Measurements from ENCODE around the gene ZNF324B.
"Not testable (repeated sequence)": the region's sequence is repeated elsewhere in the genome, so short reads cannot be mapped to it uniquely, and the experiment has no call there.

ZNF324B gene

DNA sequence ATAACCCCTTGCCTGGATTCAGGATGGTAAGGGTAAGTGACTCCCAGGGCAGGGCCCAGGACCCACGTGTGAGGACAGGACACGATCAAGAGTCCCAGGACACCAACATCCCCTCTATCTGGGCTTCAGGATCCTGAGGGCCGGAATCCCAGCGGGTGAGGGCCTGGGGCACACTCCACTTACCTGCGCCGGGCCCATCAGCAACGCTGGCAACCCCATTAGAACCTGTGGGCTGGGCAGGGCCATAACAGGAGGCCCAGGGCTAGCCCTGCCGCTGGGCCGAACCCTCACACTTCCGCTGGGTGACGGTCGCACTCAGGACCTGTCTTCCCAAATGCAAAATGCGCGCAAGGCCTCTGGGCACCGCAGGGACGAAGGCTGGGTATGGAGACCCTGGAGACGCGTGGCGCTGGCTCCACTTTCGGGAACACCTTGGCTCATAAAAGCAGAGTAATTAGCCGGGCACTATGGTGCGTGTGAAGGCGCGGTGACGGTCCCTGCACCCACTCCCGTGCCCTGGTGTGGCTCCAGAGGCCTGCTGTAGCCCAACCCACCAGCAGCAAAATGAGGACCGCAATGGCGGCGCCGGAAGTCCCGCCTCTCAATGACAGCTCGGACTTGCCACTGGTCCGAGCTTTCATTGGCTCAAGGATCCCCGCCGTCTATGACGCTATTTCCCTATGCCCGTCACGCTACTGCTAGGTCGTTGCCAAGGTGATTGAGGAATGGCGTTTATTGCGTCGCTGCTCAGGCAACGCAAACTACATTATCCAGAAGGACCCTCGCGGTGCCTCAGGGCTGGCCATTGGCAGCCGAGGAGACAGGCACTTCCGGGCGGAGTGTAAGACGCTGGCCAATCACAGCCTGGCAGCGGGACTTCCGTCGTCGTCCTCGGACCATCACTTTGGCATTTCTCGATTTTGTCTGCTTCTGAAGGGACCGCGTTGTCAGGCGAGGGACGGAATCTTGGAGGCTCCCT lies 11.6 kb upstream of the ZNF324B start, which contains the start of gene ZNF132:
ZNF132 (minus strand) TSS at position 578 of the 979 bp plus-strand sequence; CDS start at position 246, 332 bp downstream.
- Mint-ChIP-seq H3K27me3 (no peaks in the 10 kb centered on the region), H3K36me3 (peaks cover 37% of the 10 kb centered on the region), H3K4me1 (ENCODE audit: low read depth) (peaks cover 29% of the 10 kb centered on the region), H3K4me3 (peak within 1 kb of the TSS; percentile 96), H3K9me3 (ENCODE audit: low read depth) (peaks cover 25% of the 10 kb centered on the region), H3K27ac (peak within 1 kb of the TSS; percentile 95)

DNA sequence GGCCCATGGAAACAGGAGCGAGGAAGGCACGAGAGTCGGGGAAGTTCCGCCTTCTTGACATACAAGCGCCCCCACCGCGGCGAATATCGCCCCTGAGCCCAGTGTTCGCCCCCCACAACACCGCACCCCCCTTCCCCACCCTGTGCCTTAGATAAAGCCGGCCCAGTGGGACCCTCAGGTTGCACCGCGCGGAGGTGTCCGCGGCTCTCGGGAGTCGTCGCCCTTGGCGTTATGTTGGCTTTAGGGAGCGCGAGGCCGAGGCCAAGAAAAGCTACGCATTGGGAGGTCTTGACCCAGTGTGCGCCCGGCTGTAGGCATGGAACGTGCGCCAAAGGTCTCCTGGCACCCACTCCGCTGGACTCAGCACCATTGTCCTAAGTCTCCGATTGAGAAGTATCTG lies 10.9 kb upstream of the ZNF324B start:
- Mint-ChIP-seq H3K36me3 (peaks cover 30% of the 10 kb centered on the region), H3K27ac (peak overlapping the region; percentile 95), H3K4me3 (peak overlapping the region; percentile 96), H3K4me1 (ENCODE audit: low read depth) (peaks cover 29% of the 10 kb centered on the region), H3K27me3 (no peaks in the 10 kb centered on the region), H3K9me3 (ENCODE audit: low read depth) (peaks cover 24% of the 10 kb centered on the region)

DNA sequence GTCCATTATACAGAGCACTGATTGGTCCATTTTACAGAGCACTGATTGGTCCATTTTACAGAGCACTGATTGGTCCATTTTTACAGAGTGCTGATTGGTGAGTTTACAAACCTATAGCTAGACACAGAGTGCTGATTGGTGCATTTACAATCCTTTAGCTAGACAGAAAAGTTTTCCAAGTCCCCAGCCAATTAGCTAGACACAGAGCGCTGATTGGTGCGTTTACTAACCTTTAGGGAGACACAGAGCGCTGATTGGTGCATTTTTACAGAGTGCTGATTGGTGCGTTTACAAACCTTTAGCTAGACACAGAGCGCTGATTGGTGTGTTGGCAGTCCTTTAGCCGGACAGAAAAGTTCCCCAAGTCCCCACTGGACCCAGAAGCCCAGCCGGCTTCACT lies 8.4 kb upstream of the ZNF324B start:
- not testable (repeated sequence) for H3K4me3 Mint-ChIP-seq; H3K27ac Mint-ChIP-seq; H3K27me3 Mint-ChIP-seq; H3K9me3 Mint-ChIP-seq (ENCODE audit: low read depth); H3K36me3 Mint-ChIP-seq
- peaks cover 24% of the 10 kb centered on the region for H3K4me1 Mint-ChIP-seq (ENCODE audit: low read depth)

DNA sequence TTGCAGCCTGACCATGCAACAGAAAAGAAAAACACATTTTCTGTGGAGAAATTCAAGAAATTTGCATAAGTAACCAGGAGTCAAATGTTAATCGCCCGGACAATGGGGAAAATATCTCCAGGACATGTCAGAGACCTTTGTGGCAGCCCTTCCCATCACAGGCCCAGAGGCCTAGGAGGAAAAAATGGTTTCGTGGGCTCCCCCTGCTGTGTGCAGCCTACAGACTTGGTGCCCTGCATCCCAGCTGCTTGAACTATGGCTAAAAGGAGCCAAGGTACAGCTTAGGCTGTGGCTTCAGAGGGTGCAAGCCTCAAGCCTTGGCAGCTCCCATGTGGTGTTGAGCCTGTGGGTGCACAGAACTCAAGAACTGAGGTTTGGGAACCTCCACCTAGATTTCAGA lies 2.6 kb upstream of the ZNF324B start:
- not testable (repeated sequence) for H3K4me3 Mint-ChIP-seq; H3K9me3 Mint-ChIP-seq (ENCODE audit: low read depth); H3K27me3 Mint-ChIP-seq; H3K27ac Mint-ChIP-seq; H3K36me3 Mint-ChIP-seq
- peaks cover 19% of the 10 kb centered on the region for H3K4me1 Mint-ChIP-seq (ENCODE audit: low read depth)

DNA sequence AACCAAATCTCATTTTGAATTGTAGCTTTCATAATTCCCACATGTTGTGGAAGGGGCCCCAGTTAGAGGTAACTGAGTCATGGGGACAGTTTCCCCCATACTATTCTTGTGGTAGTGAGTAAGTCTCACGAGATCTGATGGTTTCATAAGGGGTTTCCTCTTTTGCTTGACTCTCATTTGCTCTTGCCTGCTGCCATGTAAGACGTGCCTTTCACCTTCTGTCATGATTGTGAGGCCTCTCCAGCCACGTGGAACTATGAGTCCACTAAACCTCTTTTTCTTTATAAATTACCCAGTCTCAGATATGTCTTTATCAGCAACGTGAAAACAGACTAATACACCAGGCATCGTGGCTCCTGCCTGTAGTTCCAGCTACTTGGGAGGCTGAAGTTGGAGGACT lies 1.4 kb upstream of the ZNF324B start:
- not testable (repeated sequence) for H3K36me3 Mint-ChIP-seq; H3K4me3 Mint-ChIP-seq; H3K9me3 Mint-ChIP-seq (ENCODE audit: low read depth); H3K27ac Mint-ChIP-seq; H3K27me3 Mint-ChIP-seq
- H3K4me1 Mint-ChIP-seq (ENCODE audit: low read depth), result peaks cover 19% of the 10 kb centered on the region

DNA sequence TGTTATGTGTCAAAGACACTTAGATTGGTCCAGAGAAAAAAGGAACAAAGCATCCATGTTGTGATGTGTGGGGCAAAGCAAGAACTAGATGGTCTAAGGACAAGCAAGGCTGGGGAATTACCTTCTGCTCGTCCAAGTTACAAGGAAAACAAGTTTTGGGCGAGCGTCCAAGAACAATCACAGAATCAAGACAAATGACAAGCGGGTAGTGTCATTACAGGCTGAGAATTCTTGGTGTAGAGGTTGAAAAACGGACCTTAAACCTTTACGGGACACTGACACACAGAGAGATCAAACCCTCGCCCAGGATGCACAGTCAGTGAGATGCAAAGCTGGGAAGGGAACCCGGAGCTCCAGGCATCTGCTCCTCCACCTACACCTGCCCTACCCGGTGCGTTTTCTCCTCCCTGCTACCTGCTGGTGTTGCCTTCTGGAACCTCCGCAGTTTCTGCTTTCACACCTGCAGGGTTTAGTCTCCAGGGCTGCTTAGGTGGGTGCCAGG lies 515 bp upstream of the ZNF324B start:
- H3K27ac Mint-ChIP-seq, result no peak overlapping the region
- H3K4me1 Mint-ChIP-seq (ENCODE audit: low read depth), result peaks cover 19% of the 10 kb centered on the region
- peak overlapping the region; percentile 89 for H3K4me3 Mint-ChIP-seq
- H3K27me3 Mint-ChIP-seq, result peaks cover 9% of the 10 kb centered on the region
- no peaks in the 10 kb centered on the region for H3K9me3 Mint-ChIP-seq (ENCODE audit: low read depth)
- peaks cover 2% of the 10 kb centered on the region for H3K36me3 Mint-ChIP-seq

DNA sequence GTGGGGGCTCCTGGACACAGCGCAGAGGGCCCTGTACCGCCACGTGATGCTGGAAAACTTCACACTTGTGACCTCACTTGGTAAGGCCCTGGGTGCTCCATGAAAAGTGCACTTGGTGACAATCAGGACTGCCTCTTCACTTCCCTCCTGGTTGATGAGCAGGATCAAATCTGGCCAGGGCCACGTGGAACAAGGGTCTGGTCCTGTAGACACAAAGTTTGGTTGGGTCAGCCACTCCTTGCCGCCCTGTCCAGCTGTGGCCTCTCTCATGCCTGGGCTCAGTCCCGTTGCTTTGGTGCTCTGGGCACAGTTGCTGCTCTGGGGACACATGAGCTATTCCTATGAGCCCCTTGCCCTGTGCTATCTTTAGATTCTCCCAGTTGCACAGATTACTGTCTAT lies 2.3 kb downstream of the ZNF324B start:
- Mint-ChIP-seq H3K9me3 (ENCODE audit: low read depth) (no peaks in the 10 kb centered on the region), H3K27ac (no peak overlapping the region), H3K4me1 (ENCODE audit: low read depth) (peaks cover 19% of the 10 kb centered on the region), H3K36me3 (peaks cover 3% of the 10 kb centered on the region), H3K27me3 (peaks cover 2% of the 10 kb centered on the region), H3K4me3 (peak overlapping the region; percentile 44)

DNA sequence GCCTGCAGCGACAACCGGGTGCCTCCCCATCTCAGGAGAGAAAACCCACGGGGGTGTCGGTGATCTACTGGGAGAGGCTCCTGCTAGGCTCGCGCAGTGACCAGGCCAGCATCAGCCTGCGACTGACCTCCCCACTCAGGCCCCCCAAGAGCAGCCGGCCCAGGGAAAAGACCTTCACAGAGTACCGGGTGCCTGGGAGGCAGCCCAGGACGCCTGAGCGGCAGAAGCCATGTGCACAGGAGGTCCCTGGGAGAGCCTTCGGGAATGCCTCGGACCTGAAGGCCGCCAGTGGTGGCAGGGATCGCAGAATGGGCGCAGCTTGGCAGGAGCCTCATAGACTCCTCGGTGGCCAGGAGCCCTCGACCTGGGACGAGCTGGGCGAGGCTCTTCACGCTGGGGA lies 3.9 kb downstream of the ZNF324B start:
- no peak overlapping the region for H3K27ac Mint-ChIP-seq
- H3K36me3 Mint-ChIP-seq, result peaks cover 6% of the 10 kb centered on the region
- no peaks in the 10 kb centered on the region for H3K9me3 Mint-ChIP-seq (ENCODE audit: low read depth)
- H3K4me1 Mint-ChIP-seq (ENCODE audit: low read depth), result peaks cover 19% of the 10 kb centered on the region
- H3K27me3 Mint-ChIP-seq, result no peaks in the 10 kb centered on the region
- no peak overlapping the region for H3K4me3 Mint-ChIP-seq

DNA sequence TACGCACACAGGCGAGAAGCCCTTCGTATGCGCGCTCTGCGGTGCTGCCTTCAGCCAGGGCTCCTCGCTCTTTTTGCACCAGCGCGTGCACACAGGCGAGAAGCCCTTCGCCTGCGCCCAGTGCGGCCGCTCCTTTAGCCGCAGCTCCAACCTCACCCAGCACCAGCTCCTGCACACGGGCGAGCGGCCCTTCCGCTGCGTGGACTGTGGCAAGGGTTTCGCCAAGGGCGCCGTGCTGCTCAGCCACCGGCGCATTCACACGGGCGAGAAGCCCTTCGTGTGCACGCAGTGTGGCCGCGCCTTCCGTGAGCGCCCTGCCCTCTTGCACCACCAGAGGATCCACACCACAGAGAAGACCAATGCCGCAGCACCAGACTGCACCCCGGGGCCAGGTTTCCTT lies 4.7 kb downstream of the ZNF324B start:
- Mint-ChIP-seq H3K36me3 (peaks cover 6% of the 10 kb centered on the region), H3K27me3 (no peaks in the 10 kb centered on the region), H3K9me3 (ENCODE audit: low read depth) (no peaks in the 10 kb centered on the region), H3K27ac (no peak overlapping the region), H3K4me1 (ENCODE audit: low read depth) (peaks cover 12% of the 10 kb centered on the region), H3K4me3 (no peak overlapping the region)

DNA sequence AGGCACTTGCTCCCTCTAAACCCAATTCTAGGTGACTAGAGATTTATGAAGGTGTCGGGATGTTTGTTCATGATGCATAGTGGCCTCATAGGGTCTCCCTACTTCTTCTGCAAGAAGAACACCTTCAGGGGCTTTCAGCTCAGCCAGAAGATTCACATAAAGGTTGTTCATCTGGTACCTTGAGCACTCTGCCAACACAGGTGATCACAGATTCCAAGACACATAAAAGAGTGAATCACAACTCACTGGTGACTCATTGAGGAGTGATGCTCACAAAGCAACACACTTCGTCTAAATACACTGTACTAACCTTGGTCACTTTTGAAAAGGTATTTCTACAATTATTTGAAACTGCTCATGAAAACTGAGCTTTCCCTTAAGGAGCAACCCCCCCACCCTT lies 8.6 kb downstream of the ZNF324B start:
- H3K9me3 Mint-ChIP-seq (ENCODE audit: low read depth), result no peaks in the 10 kb centered on the region
- H3K4me3 Mint-ChIP-seq, result no peak overlapping the region
- no peaks in the 10 kb centered on the region for H3K27me3 Mint-ChIP-seq
- H3K4me1 Mint-ChIP-seq (ENCODE audit: low read depth), result no peaks in the 10 kb centered on the region
- H3K36me3 Mint-ChIP-seq, result peaks cover 6% of the 10 kb centered on the region
- H3K27ac Mint-ChIP-seq, result no peak overlapping the region

DNA sequence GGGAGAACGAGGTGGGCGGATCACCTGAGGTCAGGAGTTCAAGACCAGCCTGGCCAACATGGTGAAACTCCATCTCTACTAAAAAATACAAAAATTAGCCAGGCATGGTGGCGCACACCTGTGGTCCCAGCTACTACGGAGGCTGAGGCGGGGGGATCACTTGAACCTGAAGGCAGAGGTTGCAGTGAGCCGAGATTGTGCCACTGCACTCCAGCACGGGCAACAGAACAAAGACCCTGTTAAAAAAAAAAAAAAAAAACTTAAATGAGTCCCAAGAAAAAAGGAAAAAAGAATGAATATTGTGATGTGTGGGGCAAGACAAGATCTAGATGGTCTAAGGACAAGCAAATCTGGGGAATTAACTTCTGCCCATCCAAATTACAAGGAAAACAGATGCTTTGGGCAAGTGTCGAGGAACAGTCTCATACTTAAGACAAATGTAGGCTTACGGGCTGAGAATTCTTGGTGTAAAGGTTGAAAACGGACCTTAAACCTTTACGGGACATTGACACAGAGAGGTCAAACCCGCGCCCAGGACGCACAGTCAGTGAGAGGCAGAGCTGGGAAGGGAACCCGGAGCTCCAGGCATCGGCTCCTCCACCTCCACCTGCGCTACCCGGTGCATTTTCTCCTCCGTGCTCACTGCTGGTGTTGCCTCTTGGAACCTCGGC lies 14.8 kb downstream of the ZNF324B start:
- Mint-ChIP-seq H3K27ac (no peak overlapping the region), H3K27me3 (no peaks in the 10 kb centered on the region), H3K9me3 (ENCODE audit: low read depth) (no peaks in the 10 kb centered on the region), H3K36me3 (no peaks in the 10 kb centered on the region), H3K4me3 (peak overlapping the region; percentile 90), H3K4me1 (ENCODE audit: low read depth) (peaks cover 21% of the 10 kb centered on the region)

DNA sequence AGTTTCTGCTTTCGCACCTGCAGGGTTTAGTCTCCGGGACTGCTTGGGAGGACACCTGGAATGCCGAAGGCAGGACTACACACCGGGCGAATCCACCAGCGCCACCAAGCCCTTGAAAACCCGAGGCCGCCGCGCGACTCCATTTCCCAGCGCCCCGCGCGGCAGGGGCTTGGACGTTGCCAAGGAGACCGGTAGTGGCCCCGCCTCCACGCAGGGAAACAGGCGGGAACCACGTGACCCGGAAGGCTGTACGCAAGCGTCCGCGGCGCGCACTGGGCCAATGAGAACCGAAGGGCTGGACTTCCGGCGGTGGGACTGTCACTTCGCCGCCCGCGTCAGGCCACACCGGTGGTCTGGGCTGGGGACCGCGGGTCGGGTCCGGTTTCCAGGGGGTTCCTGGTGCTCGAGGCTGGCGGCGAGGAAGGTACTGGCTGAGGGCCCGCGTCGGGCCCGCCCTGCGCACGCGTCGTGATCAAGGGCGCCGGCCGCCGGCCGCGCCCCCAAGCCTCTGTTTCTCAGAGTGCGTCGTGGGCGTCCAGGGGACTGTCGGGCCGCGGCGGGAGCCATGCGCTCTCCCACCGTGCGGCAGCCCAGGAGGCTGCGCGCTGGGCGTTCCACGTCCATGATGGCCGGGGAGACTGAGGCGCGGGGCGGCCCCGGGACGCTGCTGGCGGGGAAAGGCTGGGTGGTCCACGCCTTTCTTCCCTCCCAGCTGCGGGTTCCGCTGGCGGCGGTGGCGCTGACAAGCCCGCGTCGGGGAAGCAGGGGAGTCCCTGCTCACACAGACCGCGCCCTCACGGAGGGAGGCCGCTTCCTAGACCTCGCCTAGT lies 15.6 kb downstream of the ZNF324B start, which contains the start of gene ZNF324:
ZNF324 (plus strand) TSS at position 321 of the 830 bp plus-strand sequence. CDS start 2,106 bp downstream, outside the sequence.
- no peaks in the 10 kb centered on the region for H3K9me3 Mint-ChIP-seq (ENCODE audit: low read depth)
- H3K4me3 Mint-ChIP-seq, result peak within 1 kb of the TSS; percentile 90
- no peaks in the 10 kb centered on the region for H3K36me3 Mint-ChIP-seq
- H3K4me1 Mint-ChIP-seq (ENCODE audit: low read depth), result peaks cover 21% of the 10 kb centered on the region
- peak within 1 kb of the TSS; percentile 76 for H3K27ac Mint-ChIP-seq
- no peaks in the 10 kb centered on the region for H3K27me3 Mint-ChIP-seq

DNA sequence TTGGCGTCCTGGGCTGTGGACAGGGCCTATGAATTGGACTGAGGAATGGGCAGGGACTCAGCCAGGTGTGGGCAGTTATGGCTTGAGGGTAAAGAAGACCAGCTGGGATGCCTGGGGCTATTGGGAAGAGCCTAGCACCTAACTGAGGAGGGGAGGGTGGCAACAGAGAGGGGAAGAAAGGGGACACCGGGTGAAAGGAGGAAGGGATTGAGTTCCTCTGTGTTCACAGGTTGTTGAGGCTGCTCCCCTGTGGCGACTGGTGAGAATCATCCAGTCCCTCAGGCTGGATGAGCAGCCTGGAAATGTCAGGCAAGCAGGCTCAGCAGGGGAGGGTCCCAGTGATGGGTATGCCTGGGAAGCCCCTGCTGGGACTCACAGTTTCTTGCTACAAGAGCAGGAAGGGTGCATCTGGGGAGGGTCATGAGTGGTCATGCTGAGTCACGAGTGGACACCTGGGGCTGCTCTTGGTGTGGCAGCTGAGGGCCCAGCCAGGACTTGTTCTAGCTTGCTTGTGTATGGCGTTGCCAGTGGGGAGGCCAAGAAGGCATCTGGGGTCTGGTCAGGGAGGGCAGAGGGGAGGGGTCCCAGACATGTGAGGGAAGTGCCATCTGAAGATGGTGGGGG lies 16.9 kb downstream of the ZNF324B start:
- H3K4me3 Mint-ChIP-seq, result peak overlapping the region; percentile 90
- H3K27ac Mint-ChIP-seq, result peak overlapping the region; percentile 76
- no peaks in the 10 kb centered on the region for H3K27me3 Mint-ChIP-seq
- H3K9me3 Mint-ChIP-seq (ENCODE audit: low read depth), result no peaks in the 10 kb centered on the region
- H3K36me3 Mint-ChIP-seq, result no peaks in the 10 kb centered on the region
- H3K4me1 Mint-ChIP-seq (ENCODE audit: low read depth), result peaks cover 21% of the 10 kb centered on the region

Data from activated naive CD8-positive, alpha-beta T cell (primary cell).